Activated T-cell treated with anti-CD3 and anti-CD28 coated beads for 1 hour (primary cell): Measurements from ENCODE around the gene ANKRD6.
"Not testable (repeated sequence)": the region's sequence is repeated elsewhere in the genome, so short reads cannot be mapped to it uniquely, and the experiment has no call there.

Experiments used
- DNase-seq: peaks from one replicate; pipeline ENCODE4 v3.0.0-alpha.2; 2020; ENCODE audit warnings: low read depth

ANKRD6 gene

DNA sequence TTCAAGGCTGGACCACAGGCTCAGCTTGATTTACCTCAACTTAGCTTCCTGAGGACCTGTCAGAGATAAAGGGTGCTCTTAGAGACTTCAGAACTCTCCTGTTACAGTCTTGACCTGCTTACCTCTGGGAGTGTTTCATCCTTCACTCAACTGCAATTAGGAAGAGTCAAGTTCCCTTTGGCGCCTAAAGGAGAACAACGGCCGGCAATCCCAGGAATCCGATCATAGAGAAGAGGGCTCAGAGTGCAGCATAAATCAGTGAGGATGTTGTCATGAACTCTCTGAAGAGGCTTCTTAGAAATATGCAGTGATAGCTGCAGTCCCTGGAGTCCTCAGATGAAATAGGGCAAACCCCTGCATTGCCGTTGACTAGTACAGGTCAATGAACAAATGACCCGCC lies 169.2 kb downstream of the ANKRD6 start:
- DNase-seq = no peak

DNA sequence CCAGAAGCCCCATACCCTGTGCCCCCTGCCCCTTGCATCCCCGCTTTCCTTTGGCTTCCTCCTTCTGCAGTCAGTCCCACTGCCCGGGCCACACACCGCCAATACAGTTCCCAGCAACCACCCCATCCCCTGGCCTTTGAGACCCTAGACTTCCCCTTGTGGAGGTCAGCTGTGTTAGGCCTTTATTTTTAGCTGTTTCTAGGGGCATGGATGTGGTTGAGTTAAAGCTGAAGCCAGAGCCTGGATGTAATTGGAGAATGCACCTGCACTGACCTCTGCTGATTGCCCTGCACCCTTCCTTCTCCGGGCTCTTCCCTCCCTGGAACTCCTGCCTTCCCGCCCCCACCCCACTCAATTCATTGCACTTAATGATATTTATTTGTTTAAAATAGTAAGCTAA lies 171.7 kb downstream of the ANKRD6 start:
- DNase-seq = no peak

DNA sequence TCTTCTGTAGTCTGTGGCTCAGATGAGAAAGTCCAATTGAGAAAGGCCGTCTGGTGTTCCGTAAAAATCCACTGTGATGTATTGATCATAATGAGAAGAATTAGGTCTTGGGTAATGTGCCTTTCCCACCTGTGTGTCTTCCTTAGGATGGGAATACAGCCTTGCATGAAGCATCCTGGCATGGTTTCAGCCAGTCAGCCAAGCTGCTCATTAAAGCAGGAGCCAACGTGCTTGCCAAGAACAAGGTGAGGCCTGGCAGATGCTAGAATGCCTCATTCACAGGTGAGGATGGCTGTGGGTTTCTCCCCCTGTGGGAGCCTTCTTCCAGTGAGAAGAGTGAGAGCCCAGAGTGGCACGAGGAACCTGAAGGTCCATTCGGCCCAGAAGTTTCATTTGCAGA lies 172.9 kb downstream of the ANKRD6 start:
- no peak for DNase-seq

DNA sequence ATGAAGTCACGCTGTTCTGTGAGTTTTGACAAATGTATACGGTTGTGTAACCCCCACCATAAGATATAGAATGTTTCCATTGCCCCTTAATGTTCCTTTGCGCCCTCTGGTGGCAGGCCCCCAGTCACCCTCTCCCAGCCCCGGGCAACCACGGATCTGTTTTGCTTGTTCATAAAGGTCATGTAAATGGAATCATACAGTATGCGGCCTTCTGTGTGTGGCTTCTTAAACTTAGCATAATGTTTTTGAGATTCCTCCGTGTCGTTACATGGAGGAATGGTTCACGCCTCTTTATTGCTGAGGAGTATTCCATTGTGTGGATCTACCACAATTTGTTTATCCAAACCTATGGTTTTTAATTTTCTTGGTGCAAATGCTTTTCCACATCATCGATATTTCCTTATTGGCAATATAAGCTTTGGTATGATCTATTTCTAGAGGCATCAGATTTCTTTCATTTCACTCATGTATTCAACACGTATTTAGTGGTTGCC lies 177.2 kb downstream of the ANKRD6 start:
- DNase-seq = peak; percentile 81

DNA sequence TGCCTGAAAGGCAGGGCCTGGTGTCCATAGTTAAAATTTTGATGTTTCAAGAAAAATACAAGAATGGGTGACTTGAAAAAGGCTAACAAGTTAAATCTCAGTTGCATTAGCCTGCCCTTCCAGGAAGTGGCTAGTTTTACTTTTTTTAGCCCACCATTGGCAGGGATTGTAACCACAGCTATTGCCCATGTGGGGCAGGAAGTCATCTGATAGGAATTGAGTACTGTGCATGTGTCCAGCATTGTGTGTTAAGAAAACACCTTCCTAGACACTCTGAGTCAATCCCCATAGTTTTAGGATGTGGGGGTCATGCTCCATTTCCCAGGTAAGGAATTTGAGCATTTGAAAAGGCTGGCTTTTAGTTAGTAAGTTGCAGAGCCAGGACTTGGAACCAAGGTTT lies 178.7 kb downstream of the ANKRD6 start:
- DNase-seq = no peak

DNA sequence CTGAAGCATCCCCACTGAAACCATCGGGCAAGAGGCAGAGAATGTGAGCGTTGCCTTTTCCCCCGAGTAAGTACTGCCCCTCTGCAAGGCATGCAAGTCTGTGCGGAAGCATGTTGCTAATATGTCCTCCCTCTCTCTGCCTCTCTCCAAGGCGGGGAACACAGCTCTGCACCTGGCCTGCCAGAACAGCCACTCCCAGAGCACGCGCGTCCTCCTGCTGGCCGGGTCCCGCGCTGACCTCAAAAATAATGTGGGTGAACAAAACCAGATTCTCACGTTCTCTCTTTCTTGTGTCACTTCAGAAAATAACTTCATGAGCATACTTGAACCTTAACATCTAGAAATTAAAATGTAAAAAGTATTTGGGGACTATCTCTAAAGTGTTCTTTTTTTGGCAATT lies 179.2 kb downstream of the ANKRD6 start:
- no peak for DNase-seq

DNA sequence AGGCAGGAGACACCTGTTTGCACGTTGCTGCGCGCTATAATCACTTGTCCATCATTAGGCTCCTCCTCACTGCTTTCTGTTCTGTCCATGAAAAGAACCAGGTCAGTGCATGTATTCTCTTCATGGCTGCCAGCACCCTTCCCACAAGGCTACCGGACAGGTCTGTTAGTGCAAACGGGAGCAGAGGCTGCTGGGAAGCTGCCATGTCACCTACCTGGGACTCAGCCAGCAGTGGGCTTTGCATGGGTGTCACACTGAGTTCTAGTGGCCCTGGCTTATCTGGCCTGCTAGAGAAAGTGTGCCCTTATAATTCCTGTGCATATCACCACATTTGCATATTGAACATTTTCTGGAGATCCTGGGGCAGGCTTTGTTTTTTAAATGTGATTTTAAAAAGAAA lies 180.8 kb downstream of the ANKRD6 start:
- DNase-seq = no peak

DNA sequence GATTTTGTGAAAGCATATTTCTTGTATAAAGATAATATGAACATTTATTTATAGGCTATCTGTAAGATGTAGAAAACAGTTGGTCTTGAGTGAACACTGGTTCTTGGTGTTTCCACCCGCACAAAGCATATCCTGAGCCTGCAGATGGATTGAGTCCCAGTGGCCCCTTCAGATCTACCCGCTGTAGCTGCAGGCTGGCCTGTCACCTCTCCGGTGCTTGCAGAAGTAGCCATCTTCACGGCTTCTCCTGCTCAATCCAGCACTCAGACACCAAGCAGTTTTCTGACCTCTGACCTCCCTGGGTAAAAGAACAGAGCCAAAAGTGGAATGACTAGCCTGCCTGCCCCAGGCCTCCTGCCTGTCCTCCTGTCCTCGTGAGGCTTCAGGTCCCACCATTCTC lies 182.9 kb downstream of the ANKRD6 start:
- DNase-seq = no peak

DNA sequence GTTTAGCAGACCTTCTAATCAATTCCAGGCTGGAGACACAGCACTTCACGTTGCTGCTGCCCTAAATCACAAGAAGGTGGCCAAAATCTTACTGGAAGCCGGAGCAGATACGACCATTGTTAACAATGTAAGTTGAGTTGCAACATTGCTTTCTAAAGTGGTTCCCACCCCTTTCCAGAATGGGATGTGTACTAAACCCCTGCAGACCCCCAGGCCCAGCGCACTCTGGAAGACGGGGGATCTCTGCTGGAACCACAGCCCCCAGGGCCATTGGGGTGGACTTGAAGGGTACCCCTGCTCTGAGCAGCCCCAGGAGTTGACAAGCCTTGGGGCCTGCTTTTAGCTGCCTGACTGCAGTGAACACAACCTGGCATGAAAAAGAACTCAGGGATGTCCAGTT lies 183.6 kb downstream of the ANKRD6 start:
- no peak for DNase-seq

DNA sequence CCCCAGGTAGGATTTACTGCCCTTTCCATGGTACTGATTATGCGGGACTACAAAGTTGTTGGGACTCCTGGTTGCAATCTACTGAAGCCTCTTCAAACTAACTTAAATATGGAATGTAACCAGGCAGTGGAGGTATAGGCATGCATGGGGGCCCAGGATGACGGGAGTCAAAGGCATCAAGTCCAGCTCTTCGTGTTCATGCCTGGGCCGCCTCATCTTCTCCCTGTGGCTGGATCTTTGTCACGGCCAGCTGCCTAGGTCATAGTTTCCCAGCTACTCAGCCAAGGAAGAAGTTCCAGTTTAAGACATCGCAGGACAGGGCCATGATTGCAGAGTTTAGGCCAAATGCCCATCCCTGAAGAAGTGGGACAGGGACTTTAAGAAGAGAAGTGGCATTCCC lies 185.1 kb downstream of the ANKRD6 start:
- DNase-seq = no peak

DNA sequence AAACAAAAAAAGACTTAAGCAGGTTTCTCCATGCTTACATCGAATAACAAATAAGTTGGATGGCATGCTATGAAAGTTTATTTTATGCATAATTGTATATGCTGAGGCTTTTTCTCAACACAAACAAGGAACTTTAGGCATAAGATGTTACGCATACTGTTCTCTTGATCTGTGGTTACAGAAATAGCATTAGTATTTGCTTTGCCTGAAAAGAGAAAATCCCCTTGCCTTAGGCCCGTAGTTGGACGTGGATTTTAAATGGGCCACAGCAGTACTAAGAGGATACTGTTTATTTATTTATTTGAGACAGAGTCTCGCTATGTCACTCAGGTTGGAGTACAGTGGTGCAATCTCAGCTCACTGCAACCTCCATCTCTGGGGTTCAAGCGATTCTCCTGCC lies 186.6 kb downstream of the ANKRD6 start:
- DNase-seq = no peak

DNA sequence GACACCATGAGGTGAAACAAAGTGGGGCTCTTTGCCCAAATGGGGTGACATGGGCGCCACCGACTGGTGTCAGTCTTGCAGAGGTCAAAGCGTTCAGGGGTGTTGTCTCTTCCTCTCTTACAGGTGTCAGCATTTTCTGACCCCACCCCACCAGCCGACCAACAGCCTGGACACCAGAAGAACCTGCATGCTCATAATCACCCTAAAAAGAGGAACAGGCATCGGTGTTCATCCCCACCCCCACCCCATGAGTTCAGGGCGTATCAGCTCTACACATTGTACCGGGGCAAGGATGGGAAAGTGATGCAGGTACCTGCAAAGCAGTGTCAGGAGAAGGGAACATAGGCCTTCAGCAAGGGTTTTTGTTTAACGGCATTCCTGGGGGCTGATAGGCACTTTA lies 190.8 kb downstream of the ANKRD6 start:
- no peak for DNase-seq

DNA sequence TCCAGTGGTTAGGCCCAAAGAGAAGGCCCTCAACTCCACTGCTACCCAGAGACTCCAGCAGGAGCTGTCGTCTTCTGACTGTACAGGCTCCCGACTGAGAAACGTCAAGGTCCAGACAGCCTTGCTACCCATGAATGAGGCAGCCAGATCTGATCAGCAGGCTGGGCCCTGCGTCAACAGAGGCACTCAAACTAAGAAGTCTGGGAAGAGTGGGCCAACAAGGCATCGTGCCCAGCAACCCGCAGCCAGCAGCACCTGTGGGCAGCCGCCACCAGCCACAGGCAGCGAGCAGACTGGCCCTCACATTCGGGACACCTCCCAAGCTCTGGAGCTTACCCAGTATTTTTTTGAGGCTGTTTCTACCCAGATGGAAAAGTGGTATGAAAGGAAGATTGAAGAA lies 197.5 kb downstream of the ANKRD6 start:
- no peak for DNase-seq

DNA sequence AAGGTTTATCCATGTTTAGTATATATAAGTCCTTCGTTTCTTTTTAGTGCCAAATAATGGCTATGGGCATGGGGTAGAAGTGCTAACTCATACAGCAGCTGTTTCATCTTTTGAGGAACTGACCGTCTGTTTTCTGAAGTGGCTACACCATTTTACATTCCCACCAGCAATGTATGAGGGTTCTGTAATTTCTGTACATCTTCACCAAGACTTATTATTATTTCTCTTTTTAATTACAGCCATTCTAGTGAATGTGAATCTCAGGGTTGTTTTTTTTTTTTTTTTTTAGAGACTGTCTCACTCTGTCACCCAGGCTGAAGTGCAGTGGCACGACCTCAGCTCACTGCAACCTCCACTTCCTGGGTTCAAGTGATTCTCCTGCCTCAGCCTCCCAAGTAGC lies 203.5 kb downstream of the ANKRD6 start:
- not testable (repeated sequence) for DNase-seq

DNA sequence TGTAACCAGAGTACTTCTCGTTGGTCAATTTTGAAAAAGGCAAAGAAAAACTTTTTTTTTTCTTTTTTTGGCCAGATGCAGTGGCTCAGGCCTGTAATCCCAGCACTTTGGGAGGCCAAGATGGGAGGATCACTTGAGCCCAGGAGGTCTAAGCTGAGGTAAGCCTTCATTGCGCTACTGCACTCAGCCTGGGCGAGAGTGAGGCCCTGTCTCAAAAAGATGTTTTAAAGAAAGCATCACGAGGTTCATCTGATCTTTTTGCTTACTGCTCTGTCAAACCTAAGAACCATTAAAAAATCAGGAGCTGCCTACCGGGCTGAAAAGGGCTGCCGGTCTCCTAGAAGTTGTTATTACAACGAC lies 205.0 kb downstream of the ANKRD6 start:
- no peak for DNase-seq

DNA sequence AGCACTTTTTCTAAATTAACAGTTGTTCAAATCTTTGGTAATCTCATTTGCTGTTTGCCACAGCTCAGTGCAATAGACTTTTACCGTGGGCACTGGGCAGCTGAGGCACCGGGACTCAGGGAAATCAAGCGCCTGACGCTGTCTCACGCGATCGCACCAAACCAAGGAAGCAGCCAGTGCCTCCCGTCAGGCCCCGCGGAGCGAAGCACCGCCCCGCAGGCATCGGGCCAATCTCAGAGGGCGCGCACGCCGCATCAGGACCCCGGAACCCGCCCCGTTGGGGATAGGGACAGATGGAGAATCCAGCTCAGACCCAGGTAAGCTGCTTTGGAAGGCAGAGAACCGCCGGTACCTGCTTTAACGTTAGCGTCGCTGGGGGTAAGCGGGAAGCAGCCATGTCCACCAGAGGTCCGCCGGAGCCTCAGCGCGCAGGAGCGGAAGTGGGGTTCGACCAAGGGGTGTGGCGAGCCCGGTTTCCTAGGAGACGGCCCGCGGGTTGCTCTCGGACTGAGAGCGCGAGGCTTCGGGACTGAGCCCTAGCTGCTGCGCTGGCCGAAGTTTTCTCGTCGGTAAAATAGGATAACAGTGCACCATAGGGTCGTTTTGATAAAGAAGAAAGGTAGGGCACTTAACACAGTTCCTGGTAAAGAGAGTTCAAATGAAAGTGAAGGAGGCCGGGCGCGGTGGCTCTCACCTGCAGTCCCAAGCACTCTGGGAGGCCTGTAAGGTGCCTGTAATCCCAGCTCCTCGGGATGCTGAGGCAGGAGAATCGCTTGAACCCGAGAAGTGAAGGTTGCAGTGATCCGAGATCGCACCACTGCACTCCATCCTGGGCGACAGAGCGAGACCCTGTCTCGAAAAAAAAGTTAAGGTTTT lies 205.6 kb downstream of the ANKRD6 start, which contains the start of gene LYRM2:
LYRM2 (minus strand) TSS at position 428 of the 876 bp plus-strand sequence; CDS start at position 397, 31 bp downstream.
- DNase-seq = peak; percentile 85

DNA sequence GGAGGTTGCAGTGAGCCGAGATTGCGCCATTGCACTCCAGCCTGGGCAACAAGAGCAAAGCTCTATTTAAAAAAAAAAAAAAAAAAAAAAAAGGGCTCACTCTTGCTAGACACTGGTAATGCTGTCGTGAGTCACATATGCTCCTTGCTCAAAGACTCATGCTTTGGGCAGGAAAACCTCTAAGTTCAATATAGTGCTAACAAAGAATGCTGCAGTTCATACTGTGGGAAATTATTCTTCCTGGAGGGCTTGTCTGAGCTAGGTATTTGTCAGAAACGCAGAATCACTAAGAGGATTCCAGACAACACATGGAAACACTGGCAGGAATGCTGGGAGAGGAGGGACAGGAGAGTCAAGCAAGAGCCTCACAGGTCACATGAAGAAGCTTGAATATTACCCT lies 207.9 kb downstream of the ANKRD6 start:
- no peak for DNase-seq

DNA sequence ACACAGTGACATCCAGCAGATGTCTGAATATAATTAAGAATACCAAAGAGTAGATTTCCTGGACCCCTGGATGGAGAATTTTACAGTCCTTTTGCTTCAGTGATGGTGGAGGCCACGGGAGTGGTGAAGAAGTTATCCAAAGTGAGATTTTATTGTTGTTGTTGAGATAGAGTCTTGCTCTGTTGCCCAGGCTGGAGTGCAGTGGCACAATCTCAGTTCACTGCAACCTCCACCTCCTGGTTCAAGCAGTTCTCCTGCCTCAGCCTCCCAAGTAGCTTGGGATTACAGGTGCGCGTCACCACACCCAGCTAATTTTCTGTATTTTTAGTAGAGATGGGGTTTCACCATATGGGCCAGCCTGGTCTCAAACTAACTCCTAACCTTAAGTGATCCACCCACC lies 208.6 kb downstream of the ANKRD6 start:
- not testable (repeated sequence) for DNase-seq

DNA sequence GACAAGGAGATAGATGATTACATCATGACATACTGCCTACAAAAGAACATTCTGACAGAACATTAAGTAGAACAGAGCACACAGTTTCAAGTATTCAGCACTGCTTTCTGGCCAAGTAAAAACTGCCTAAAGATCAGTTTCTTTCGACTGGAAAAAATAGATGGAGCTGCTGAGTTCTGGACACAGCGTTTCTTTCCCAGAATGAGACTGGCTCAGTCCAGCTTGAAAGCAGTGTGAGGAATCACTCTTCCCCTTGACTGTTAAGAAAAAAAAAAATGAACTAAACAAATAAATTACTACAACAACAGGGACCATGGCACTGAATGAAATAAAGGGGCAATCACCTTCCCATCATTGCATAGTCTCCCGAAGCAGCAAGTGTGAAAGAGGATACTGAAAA lies 210.0 kb downstream of the ANKRD6 start:
- no peak for DNase-seq

DNA sequence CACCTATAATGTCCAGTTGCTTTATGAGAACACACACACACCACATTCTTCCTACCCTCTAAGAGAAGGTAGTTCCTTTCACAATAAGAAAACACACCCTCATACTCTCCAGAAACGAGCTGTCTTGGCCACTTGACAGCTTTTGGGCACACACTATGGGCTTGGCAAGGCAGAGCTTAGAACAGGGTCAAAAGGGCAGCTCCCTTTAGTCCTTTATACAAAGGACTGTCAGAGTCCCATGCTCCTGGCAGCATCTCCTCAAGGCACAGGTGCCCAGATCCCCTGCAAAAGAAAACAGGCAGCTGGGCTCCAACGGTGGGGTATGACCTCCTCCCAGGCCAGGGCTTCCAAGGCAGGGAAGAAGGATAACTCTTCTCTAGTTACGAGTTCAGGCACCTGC lies 210.5 kb downstream of the ANKRD6 start:
- DNase-seq = no peak

DNA sequence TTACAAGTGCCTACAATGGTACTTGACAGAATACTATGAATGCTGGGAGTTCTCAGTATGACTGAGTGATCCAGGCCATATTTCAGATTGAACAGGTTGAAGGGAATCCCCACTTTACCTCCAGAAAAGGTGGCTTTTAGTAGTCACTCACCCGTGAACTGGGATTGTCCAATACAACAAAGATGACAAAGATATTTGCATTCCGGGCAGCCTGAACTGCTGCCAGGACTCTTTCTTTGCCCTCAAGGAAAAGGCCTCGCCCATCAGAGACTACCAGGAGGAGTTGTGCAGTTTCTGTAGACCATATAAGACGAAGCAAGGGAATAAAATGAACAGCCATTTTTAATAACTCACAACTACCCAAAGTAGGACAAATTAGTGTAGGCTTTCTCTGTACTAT lies 211.9 kb downstream of the ANKRD6 start:
- no peak for DNase-seq

DNA sequence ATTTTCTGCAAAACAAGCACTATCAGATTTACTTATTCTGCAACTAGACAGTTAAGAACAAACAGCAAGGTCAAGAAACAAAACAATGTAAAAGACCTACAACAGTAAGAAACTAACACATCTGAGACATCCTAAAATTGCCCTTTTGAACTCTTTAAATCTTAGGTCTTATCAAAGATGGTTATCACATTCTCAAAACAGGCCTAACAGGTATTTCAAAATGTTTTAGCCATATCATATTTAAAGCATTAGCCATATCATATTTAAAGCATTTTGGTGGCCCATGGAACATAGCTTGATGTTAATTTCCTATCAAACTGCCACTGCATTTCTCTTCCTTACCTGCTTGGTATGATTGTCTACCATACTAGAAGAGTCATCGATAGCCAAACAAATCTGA lies 216.7 kb downstream of the ANKRD6 start:
- DNase-seq = no peak

DNA sequence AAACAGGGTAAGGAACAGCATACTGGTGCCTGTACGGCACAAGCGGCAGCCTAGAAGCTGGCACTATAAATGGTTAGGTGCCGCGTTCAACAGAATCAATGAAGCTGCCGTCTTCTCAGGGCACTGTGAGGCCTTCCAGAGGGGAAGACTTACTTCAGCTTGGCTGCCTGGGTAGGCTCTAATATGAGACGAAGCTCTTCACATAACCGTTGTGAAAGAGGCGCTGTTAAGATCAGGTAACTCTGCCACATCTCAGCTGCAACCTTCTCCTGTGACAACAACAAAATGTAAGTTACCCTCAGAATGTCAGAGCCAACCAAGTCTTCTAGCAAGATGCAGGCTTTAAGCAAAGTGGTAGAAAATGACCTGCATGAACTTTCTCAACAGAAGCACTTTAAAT lies 217.6 kb downstream of the ANKRD6 start:
- no peak for DNase-seq

DNA sequence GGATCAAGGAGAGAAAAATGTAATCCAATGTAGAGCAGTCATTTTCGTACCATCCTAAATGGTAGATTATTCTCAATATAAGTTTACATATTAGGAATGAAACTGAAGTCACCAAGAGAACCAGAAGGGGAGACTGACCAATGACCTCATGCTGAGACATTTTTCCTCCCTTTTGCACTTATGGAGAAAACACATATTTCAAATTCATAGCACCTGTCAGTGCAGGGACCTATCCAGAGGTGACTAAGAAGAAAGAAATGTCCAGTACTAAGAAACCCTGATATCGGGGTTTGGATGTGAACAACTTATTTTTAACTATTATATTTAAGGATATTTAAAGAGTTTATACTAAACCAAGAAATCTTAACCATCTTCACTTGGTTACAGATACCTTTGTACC lies 222.2 kb downstream of the ANKRD6 start:
- DNase-seq = no peak
